H1 (cell line): ENCODE measurements around the gene HMSD. TPM values are rescaled to one million over a fixed set of nuclear protein-coding genes. Genes with fewer than 3 reads are reported as not detected.

Source experiments
- CTCF ChIA-PET: fragments of 300-600 bp; sonication (Branson Sonifier 250); formaldehyde crosslinking; loops from one replicate; lab custom pipeline; 2021; ENCODE audit not compliant: partially characterized antibody; lab: Charles Lee
- POLR2A ChIA-PET: fragments of 300-600 bp; sonication (Branson Sonifier 250); formaldehyde crosslinking; loops from one replicate; lab custom pipeline; 2021; ENCODE audit warnings: inconsistent platforms; ENCODE audit not compliant: partially characterized antibody; lab: Charles Lee
- DNase-seq, 2 experiments: peaks; one replicate each; pipeline versions ENCODE4 v3.0.0 to v3.0.0-alpha.2; 2010 to 2022; ENCODE audit warnings: low spot score in 2 of 2, low read depth in 1 of 2, mixed read lengths in 1 of 2
- FAIRE-seq: peaks from 2 replicates; lab custom pipeline; 2011; peaks lifted over from hg19 to GRCh38; lab: Jason Lieb, UNC
- H2AFZ ChIP-seq: 2 replicates; pipeline ENCODE4 v1.8.1; 2012; ENCODE audit warnings: low read length, inconsistent platforms
- H2AK5ac ChIP-seq: 2 replicates; pipeline ENCODE4 v1.6.1; 2013; ENCODE audit warnings: low read depth, low read length
- H2BK120ac ChIP-seq: replicated peaks from 2 replicates; pipeline ENCODE3; 2013; ENCODE audit warnings: low read depth, low read length, inconsistent platforms
- H2BK12ac ChIP-seq: 2 replicates; pipeline ENCODE4 v1.6.1; 2013; ENCODE audit warnings: low read depth, low read length
- H2BK15ac ChIP-seq: 2 replicates; pipeline ENCODE4 v1.6.1; 2013; ENCODE audit warnings: low read length
- H2BK20ac ChIP-seq: 2 replicates; pipeline ENCODE4 v1.6.1; 2013; ENCODE audit warnings: low read length
- H2BK5ac ChIP-seq: 2 replicates; pipeline ENCODE4 v1.6.1; 2013; ENCODE audit warnings: low read depth, low read length
- H3K14ac ChIP-seq: 2 replicates; pipeline ENCODE4 v1.6.1; 2013; ENCODE audit warnings: inconsistent platforms; ENCODE audit not compliant: insufficient read length
- H3K18ac ChIP-seq: 2 replicates; pipeline ENCODE4 v1.6.1; 2013; ENCODE audit warnings: low read length; ENCODE audit errors: extremely low read depth
- H3K23ac ChIP-seq: 2 replicates; pipeline ENCODE4 v1.6.1; 2013; ENCODE audit warnings: inconsistent platforms; ENCODE audit not compliant: insufficient read length
- H3K23me2 ChIP-seq: 2 replicates; pipeline ENCODE4 v1.6.1; 2013; ENCODE audit warnings: low read depth, low read length
- H3K27ac ChIP-seq: 2 replicates; pipeline ENCODE4 v1.6.1; 2011; ENCODE audit warnings: low read depth, low read length, inconsistent platforms
- H3K27me3 ChIP-seq, 4 experiments: replicated peaks in 1 of 4; 1 replicate in 1 of 4; 2 replicates in 3 of 4; pipeline versions ENCODE4 v1.6.1 to v1.8.1; 2011 to 2013; ENCODE audit warnings: low read length in 3 of 4, mild to moderate bottlenecking in 3 of 4, inconsistent platforms in 2 of 4, mixed read lengths in 2 of 4, moderate library complexity in 1 of 4; ENCODE audit not compliant: control insufficient read depth in 3 of 4, insufficient read depth in 3 of 4; ENCODE audit errors: extremely low read depth in 1 of 4
- H3K36me3 ChIP-seq, 4 experiments: 2 replicates each; pipeline versions ENCODE4 v1.6.1 to v1.8.1; 2011 to 2013; ENCODE audit warnings: mild to moderate bottlenecking in 4 of 4, low read length in 3 of 4, moderate library complexity in 2 of 4, control low read depth in 1 of 4, inconsistent platforms in 1 of 4; ENCODE audit not compliant: insufficient read depth in 4 of 4, control insufficient read depth in 2 of 4
- H3K4ac ChIP-seq: replicated peaks from 2 replicates; pipeline ENCODE3; 2013; ENCODE audit warnings: low read length, low read depth, mixed read lengths, inconsistent platforms; ENCODE audit not compliant: insufficient read length
- H3K4me1 ChIP-seq, 4 experiments: replicated peaks in 1 of 4; 1 replicate in 1 of 4; 2 replicates in 3 of 4; pipeline versions ENCODE4 v1.6.1 to v1.8.1; 2011 to 2013; ENCODE audit warnings: low read length in 3 of 4, inconsistent platforms in 2 of 4, mixed read lengths in 1 of 4; ENCODE audit not compliant: insufficient read depth in 4 of 4, control insufficient read depth in 3 of 4
- H3K4me2 ChIP-seq, 2 experiments: 2 replicates each; pipeline versions ENCODE4 v1.6.1 to v1.8.1; 2011 to 2013; ENCODE audit warnings: low read depth in 2 of 2, low read length in 2 of 2, control low read depth in 1 of 2, inconsistent platforms in 1 of 2, mild to moderate bottlenecking in 1 of 2; ENCODE audit not compliant: insufficient read depth in 1 of 2
- H3K4me3 ChIP-seq, 4 experiments: fragments of 200-600, 300-600 bp in 1 of 4; sonication (generic), shearing (Covaris generic), sonication (Bioruptor Twin) in 1 of 4; 2 replicates each; pipeline versions ENCODE4 v1.5.1 to v1.8.1; 2011 to 2016; ENCODE audit warnings: low read length in 4 of 4, low read depth in 3 of 4, control low read depth in 2 of 4, inconsistent platforms in 2 of 4, mild to moderate bottlenecking in 2 of 4, mixed read lengths in 1 of 4, moderate library complexity in 1 of 4; ENCODE audit not compliant: insufficient read depth in 2 of 4; ENCODE audit errors: extremely low read depth in 1 of 4
- H3K56ac ChIP-seq: replicated peaks from 2 replicates; pipeline ENCODE3; 2013; ENCODE audit warnings: low read depth, mild to moderate bottlenecking, mixed read lengths, low read length, inconsistent platforms; ENCODE audit not compliant: insufficient read length
- H3K79me1 ChIP-seq: 2 replicates; pipeline ENCODE4 v1.6.1; 2013; ENCODE audit warnings: low read depth, low read length, control low read depth
- H3K79me2 ChIP-seq, 2 experiments: 2 replicates each; pipeline versions ENCODE4 v1.6.1 to v1.8.1; 2012 to 2013; ENCODE audit warnings: low read length in 2 of 2, mild to moderate bottlenecking in 2 of 2, inconsistent platforms in 1 of 2; ENCODE audit not compliant: insufficient read depth in 2 of 2, control insufficient read depth in 1 of 2
- H3K9ac ChIP-seq, 4 experiments: replicated peaks in 1 of 4; 1 replicate in 1 of 4; 2 replicates in 3 of 4; pipeline versions ENCODE4 v1.6.1 to v1.8.1; 2011 to 2013; ENCODE audit warnings: low read depth in 3 of 4, low read length in 3 of 4, control low read depth in 2 of 4, mild to moderate bottlenecking in 2 of 4, moderate library complexity in 2 of 4, inconsistent platforms in 1 of 4; ENCODE audit errors: extremely low read depth in 1 of 4
- H3K9me3 ChIP-seq, 2 experiments: 2 replicates each; pipeline versions ENCODE4 v1.6.1 to v1.8.1; 2012 to 2013; ENCODE audit warnings: mild to moderate bottlenecking in 2 of 2, moderate library complexity in 2 of 2, control low read depth in 1 of 2, inconsistent platforms in 1 of 2, low read depth in 1 of 2, low read length in 1 of 2, mixed read lengths in 1 of 2; ENCODE audit not compliant: insufficient read depth in 2 of 2
- H4K20me1 ChIP-seq, 2 experiments: replicated peaks in 1 of 2; 2 replicates each; pipeline versions ENCODE3 to v1.8.1; 2011 to 2013; ENCODE audit warnings: inconsistent platforms in 2 of 2, low read length in 2 of 2, mild to moderate bottlenecking in 1 of 2; ENCODE audit not compliant: insufficient read depth in 2 of 2, control insufficient read depth in 1 of 2
- H4K5ac ChIP-seq: 2 replicates; pipeline ENCODE4 v1.6.1; 2013; ENCODE audit warnings: low read length, low read depth, mixed read lengths, inconsistent platforms; ENCODE audit not compliant: insufficient read length
- H4K8ac ChIP-seq: 2 replicates; pipeline ENCODE4 v1.8.0; 2013; ENCODE audit warnings: mild to moderate bottlenecking, moderate library complexity, low read length, inconsistent platforms; ENCODE audit not compliant: insufficient read depth; ENCODE audit errors: extremely low read depth
- H4K91ac ChIP-seq: replicated peaks from 2 replicates; pipeline ENCODE3; 2013; ENCODE audit warnings: low read length, mixed read lengths, inconsistent platforms; ENCODE audit not compliant: insufficient read length
- BACH1 ChIP-seq: IDR thresholded peaks from 2 replicates; pipeline ENCODE4 v1.6.1; 2012; ENCODE audit warnings: low read length, improper control_type of control experiment
- MAFK ChIP-seq: IDR thresholded peaks from 2 replicates; pipeline ENCODE4 v1.6.1; 2012; ENCODE audit warnings: low read depth, mild to moderate bottlenecking, improper control_type of control experiment, low read length
- MAX ChIP-seq: IDR thresholded peaks from 2 replicates; pipeline ENCODE4 v1.6.1; 2012; ENCODE audit warnings: inconsistent platforms
- POLR2A ChIP-seq, 2 experiments: IDR thresholded peaks; 1 replicate in 1 of 2; 2 replicates in 1 of 2; pipeline ENCODE4 v1.6.1; 2011; ENCODE audit warnings: low read depth in 2 of 2, low read length in 2 of 2, mild to moderate bottlenecking in 2 of 2; ENCODE audit errors: control extremely low read depth in 1 of 2
- POLR2AphosphoS5 ChIP-seq: IDR thresholded peaks from 2 replicates; pipeline ENCODE4 v1.6.1; 2011; ENCODE audit warnings: low read depth, low read length
- SAP30 ChIP-seq: fragments of 300-600 bp; sonication (generic); IDR thresholded peaks from 2 replicates; pipeline ENCODE4 v1.7.1; 2012; ENCODE audit warnings: low read length, moderate library complexity, mild to moderate bottlenecking, inconsistent platforms; ENCODE audit not compliant: insufficient read depth, insufficient replicate concordance
- SP4 ChIP-seq: IDR thresholded peaks from 2 replicates; pipeline ENCODE4 v1.6.1; 2012; ENCODE audit warnings: low read length, inconsistent platforms
- ZNF274 ChIP-seq: IDR thresholded peaks from 2 replicates; pipeline ENCODE4 v1.7.0; 2012; ENCODE audit warnings: low read length, borderline replicate concordance; ENCODE audit errors: extremely low read depth
- WGBS, 2 experiments: shearing (Covaris generic) in 1 of 2; methylation state at CpG; one replicate each; pipeline versions ENCODE4 v1.1.6 to v1.1.7; 2013 to 2015; ENCODE audit warnings: low lambda C conversion rate in 2 of 2, mixed read lengths in 2 of 2, inconsistent platforms in 1 of 2, low coverage in 1 of 2, missing lambda C conversion rate in 1 of 2; ENCODE audit not compliant: insufficient replicate concordance in 2 of 2, insufficient coverage in 1 of 2, insufficient read length in 1 of 2; ENCODE audit errors: extremely low coverage in 1 of 2, missing lambda C conversion rate in 1 of 2; 5-methylcytosine and 5-hydroxymethylcytosine counted together
- polyA plus RNA-seq, 7 experiments: library from polyadenylated mRNA; depleted of rRNA in 3 of 7; stranded (reverse) in 5 of 7; unstranded in 2 of 7; fragments of >200 nt in 5 of 7; fragments of 200-250 nt in 2 of 7; gene quantifications; 1 replicate in 5 of 7; 2 replicates in 1 of 7; 4 replicates in 1 of 7; pipeline versions ENCODE4 v1.2.1 to v1.2.3, GENCODE V29; 2011 to 2013; ENCODE audit warnings: missing spikeins in 2 of 7, mixed read lengths in 2 of 7
- total RNA-seq: library from RNA; stranded (reverse); fragmentation: NEBNext Ultra II Directional; extraction: Animal tissue kit (Norgen Biotek cat#: 25700); gene quantifications from 2 replicates; pipeline ENCODE4 v1.2.1, GENCODE V29; 2021

The HMSD gene
- total and polyA plus RNA-seq, 2 of the 8 experiments (the other 6 are each of a cell fraction or from before 2014, with no cell fraction given) = 1.3 to 3.0 TPM

- TF ChIP-seq SAP30 (no peak), POLR2AphosphoS5 (no peak), MAX (no peak), POLR2A (IDR thresholded peaks at IDR 0.05; ENCODE audit: control extremely low read depth in 1 of 2, low read depth in 2 of 2, low read length in 2 of 2) (no peak), ZNF274 (no peak), SP4 (no peak), MAFK (no peak), BACH1 (no peak)
- Histone ChIP-seq H4K20me1 (peaks cover 1 to 2% of the 10 kb centered on the region in 2 experiments), H3K4ac (no peak overlapping the region), H2BK5ac (no peak overlapping the region), H2BK120ac (no peak overlapping the region), H3K23me2 (peaks cover 8% of the 10 kb centered on the region), H4K5ac (no peak overlapping the region), H3K27me3 (peaks cover 24 to 62% (median 40%) of the 10 kb centered on the region in 4 experiments), H3K23ac (no peak overlapping the region), H2BK20ac (no peak overlapping the region), H3K79me2 (no peaks in the 10 kb centered on the region), H3K9ac (no peak overlapping the region), H4K91ac (no peak overlapping the region), H3K36me3 (no peaks in the 10 kb centered on the region), H2BK12ac (no peak overlapping the region), H2BK15ac (no peak overlapping the region), H3K27ac (no peak overlapping the region), H2AFZ (no peak overlapping the region), H3K4me3 (no peak overlapping the region), H3K4me2 (no peak overlapping the region), H3K18ac (no peak overlapping the region), H4K8ac (no peak overlapping the region), H3K9me3 (no peaks in the 10 kb centered on the region), H3K14ac (no peak overlapping the region), H3K79me1 (no peaks in the 10 kb centered on the region), H3K56ac (no peak overlapping the region), H2AK5ac (no peak overlapping the region), H3K4me1 (peaks cover 2 to 5% (median 4%) of the 10 kb centered on the region in 4 experiments; a peak in 4 of 7 replicates)
- CTCF ChIA-PET = interaction anchor here (0.6 to 5.8 kb wide), 9 partner anchors 9 to 1237 kb away, joined by 3 to 59 read pairs (median 3); no protein-coding TSS in a partner anchor
- 70% methylated on average over 3 of the region's 3 CpGs; no CpG with 5 or more reads in 1 of the 2 experiments for WGBS, 2 experiments
- DNase-seq (no peak), FAIRE-seq (no peak)
- POLR2A ChIA-PET = no interaction called here
Measured at GRCh38 chr18:63975628-63976027, 26.5 kb downstream of the HMSD start.
